ENCODE data around the gene BCL2L14. TPM values are rescaled to one million over a fixed set of nuclear protein-coding genes. Genes with fewer than 3 reads are reported as not detected.
A peak's percentile ranks its signal among the peaks of the same experiment; 100 is the strongest.

BCL2L14 gene
- total RNA-seq, 1 donor from 2014 or later = 0.64 TPM

- no peaks in the 10 kb centered on the region for H3K9me3 Mint-ChIP-seq (ENCODE audit: unreplicated experiment)
- peaks cover 32% of the 10 kb centered on the region for H3K4me1 Mint-ChIP-seq (ENCODE audit: unreplicated experiment)
- peak; percentile 76 for DNase-seq (ENCODE audit: low spot score)
- H3K27me3 Mint-ChIP-seq (ENCODE audit: unreplicated experiment) = peaks cover 2% of the 10 kb centered on the region
- peak overlapping the region; percentile 68 for H3K4me3 Mint-ChIP-seq (ENCODE audit: unreplicated experiment)
- H3K27ac Mint-ChIP-seq (ENCODE audit: unreplicated experiment) = peak overlapping the region; percentile 97
- TF ChIP-seq CTCF (IDR thresholded peaks at IDR 0.05; ENCODE audit: unreplicated experiment) = peak; percentile 82
- no peaks in the 10 kb centered on the region for H3K36me3 Mint-ChIP-seq (ENCODE audit: low read depth, unreplicated experiment)
Measured at GRCh38 chr12:12032851-12033797, 37.6 kb upstream of the BCL2L14 start.

- no peaks in the 10 kb centered on the region for H3K36me3 Mint-ChIP-seq (ENCODE audit: low read depth, unreplicated experiment)
- TF ChIP-seq CTCF (IDR thresholded peaks at IDR 0.05; ENCODE audit: unreplicated experiment) = no peak
- H3K27ac Mint-ChIP-seq (ENCODE audit: unreplicated experiment) = peak overlapping the region; percentile 97
- H3K4me3 Mint-ChIP-seq (ENCODE audit: unreplicated experiment) = no peak overlapping the region
- no peak for DNase-seq (ENCODE audit: low spot score)
- H3K9me3 Mint-ChIP-seq (ENCODE audit: unreplicated experiment) = no peaks in the 10 kb centered on the region
- H3K4me1 Mint-ChIP-seq (ENCODE audit: unreplicated experiment) = peaks cover 32% of the 10 kb centered on the region
- peaks cover 3% of the 10 kb centered on the region for H3K27me3 Mint-ChIP-seq (ENCODE audit: unreplicated experiment)
Measured at GRCh38 chr12:12033824-12034223, 36.9 kb upstream of the BCL2L14 start.

- H3K27me3 Mint-ChIP-seq (ENCODE audit: unreplicated experiment) = peaks cover 3% of the 10 kb centered on the region
- TF ChIP-seq CTCF (IDR thresholded peaks at IDR 0.05; ENCODE audit: unreplicated experiment) = no peak
- no peaks in the 10 kb centered on the region for H3K9me3 Mint-ChIP-seq (ENCODE audit: unreplicated experiment)
- H3K4me1 Mint-ChIP-seq (ENCODE audit: unreplicated experiment) = peaks cover 32% of the 10 kb centered on the region
- peak overlapping the region; percentile 65 for H3K27ac Mint-ChIP-seq (ENCODE audit: unreplicated experiment)
- H3K4me3 Mint-ChIP-seq (ENCODE audit: unreplicated experiment) = no peak overlapping the region
- no peaks in the 10 kb centered on the region for H3K36me3 Mint-ChIP-seq (ENCODE audit: low read depth, unreplicated experiment)
- no peak for DNase-seq (ENCODE audit: low spot score)
Measured at GRCh38 chr12:12034344-12034743, 36.4 kb upstream of the BCL2L14 start.

- H3K9me3 Mint-ChIP-seq (ENCODE audit: unreplicated experiment) = no peaks in the 10 kb centered on the region
- H3K36me3 Mint-ChIP-seq (ENCODE audit: low read depth, unreplicated experiment) = no peaks in the 10 kb centered on the region
- H3K27me3 Mint-ChIP-seq (ENCODE audit: unreplicated experiment) = peaks cover 3% of the 10 kb centered on the region
- no peak for DNase-seq (ENCODE audit: low spot score)
- no peak overlapping the region for H3K4me3 Mint-ChIP-seq (ENCODE audit: unreplicated experiment)
- H3K27ac Mint-ChIP-seq (ENCODE audit: unreplicated experiment) = no peak overlapping the region
- TF ChIP-seq CTCF (IDR thresholded peaks at IDR 0.05; ENCODE audit: unreplicated experiment) = no peak
- peaks cover 32% of the 10 kb centered on the region for H3K4me1 Mint-ChIP-seq (ENCODE audit: unreplicated experiment)
Measured at GRCh38 chr12:12035229-12035628, 35.5 kb upstream of the BCL2L14 start.

GRCh38 chr12:12036901-12037300, 33.8 kb upstream of the BCL2L14 start:
- H3K27me3 Mint-ChIP-seq (ENCODE audit: unreplicated experiment) = peaks cover 1% of the 10 kb centered on the region
- H3K36me3 Mint-ChIP-seq (ENCODE audit: low read depth, unreplicated experiment) = no peaks in the 10 kb centered on the region
- TF ChIP-seq CTCF (IDR thresholded peaks at IDR 0.05; ENCODE audit: unreplicated experiment) = no peak
- H3K27ac Mint-ChIP-seq (ENCODE audit: unreplicated experiment) = no peak overlapping the region
- H3K4me3 Mint-ChIP-seq (ENCODE audit: unreplicated experiment) = no peak overlapping the region
- H3K9me3 Mint-ChIP-seq (ENCODE audit: unreplicated experiment) = no peaks in the 10 kb centered on the region
- H3K4me1 Mint-ChIP-seq (ENCODE audit: unreplicated experiment) = peaks cover 28% of the 10 kb centered on the region
- DNase-seq (ENCODE audit: low spot score) = no peak
